Ishikawa (cell line): ENCODE measurements around the gene CCR5AS.

Experiments
- CEBPB ChIP-seq: IDR thresholded peaks from 2 replicates; pipeline ENCODE4 v1.6.1; 2012
- CREB1 ChIP-seq: IDR thresholded peaks from 2 replicates; pipeline ENCODE4 v1.6.1; 2012; ENCODE audit warnings: low read depth
- EGR1 ChIP-seq: IDR thresholded peaks from 2 replicates; pipeline ENCODE4 v1.6.1; 2012
- EP300 ChIP-seq: IDR thresholded peaks from 2 replicates; pipeline ENCODE4 v1.6.1; 2012; ENCODE audit warnings: borderline replicate concordance
- NFIC ChIP-seq: IDR thresholded peaks from 2 replicates; pipeline ENCODE4 v1.6.1; 2012
- RAD21 ChIP-seq: IDR thresholded peaks from 2 replicates; pipeline ENCODE4 v1.6.1; 2012; ENCODE audit warnings: low read depth
- TAF1 ChIP-seq: IDR thresholded peaks from 2 replicates; pipeline ENCODE4 v1.6.1; 2012; ENCODE audit warnings: low read depth, mild to moderate bottlenecking
- TCF12 ChIP-seq: IDR thresholded peaks from 2 replicates; pipeline ENCODE4 v1.6.1; 2012; ENCODE audit warnings: low read depth
- YY1 ChIP-seq: IDR thresholded peaks from 2 replicates; pipeline ENCODE4 v1.6.1; 2012; ENCODE audit warnings: low read depth
- ZBTB7A ChIP-seq: IDR thresholded peaks from 2 replicates; pipeline ENCODE4 v1.6.1; 2012; ENCODE audit warnings: low read depth
- TF ChIP-seq, protein P1 (sequence below): IDR thresholded peaks from 2 replicates; pipeline ENCODE4 v1.6.1; 2012; ENCODE audit warnings: low read depth, mild to moderate bottlenecking
- TF ChIP-seq, protein P2 (sequence below): IDR thresholded peaks from 2 replicates; pipeline ENCODE4 v1.6.1; 2012

DNA sequence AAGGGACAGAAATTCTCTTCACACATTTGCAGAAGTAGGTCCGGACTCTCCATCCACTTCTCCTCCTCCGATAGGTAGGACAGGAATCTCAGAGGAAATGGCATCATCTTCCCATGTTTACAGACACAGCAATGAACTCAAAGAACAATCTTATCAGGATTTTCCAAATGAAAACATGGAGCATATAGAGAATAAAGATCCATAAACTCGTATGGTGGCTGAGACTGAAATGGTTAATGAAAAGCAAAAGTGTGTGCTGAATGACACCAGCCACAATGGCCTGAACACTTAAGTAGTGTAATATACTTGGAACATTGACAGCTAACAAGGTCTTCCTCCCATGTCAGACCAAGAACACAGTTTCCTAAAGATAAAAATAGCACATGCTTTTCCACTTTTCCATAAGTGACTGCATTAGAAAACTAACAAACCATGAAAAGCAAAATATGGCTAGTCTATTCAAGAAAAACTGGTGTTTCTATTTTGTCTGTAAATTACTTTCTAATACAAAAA is 6.0 kb upstream of the CCR5AS start:
- TF ChIP-seq YY1 (no peak), EP300 (no peak), CREB1 (no peak), TAF1 (no peak), EGR1 (no peak), RAD21 (no peak), TCF12 (no peak), ZBTB7A (no peak), CEBPB (no peak), NFIC (no peak)
- TF ChIP-seq, protein P1, sequence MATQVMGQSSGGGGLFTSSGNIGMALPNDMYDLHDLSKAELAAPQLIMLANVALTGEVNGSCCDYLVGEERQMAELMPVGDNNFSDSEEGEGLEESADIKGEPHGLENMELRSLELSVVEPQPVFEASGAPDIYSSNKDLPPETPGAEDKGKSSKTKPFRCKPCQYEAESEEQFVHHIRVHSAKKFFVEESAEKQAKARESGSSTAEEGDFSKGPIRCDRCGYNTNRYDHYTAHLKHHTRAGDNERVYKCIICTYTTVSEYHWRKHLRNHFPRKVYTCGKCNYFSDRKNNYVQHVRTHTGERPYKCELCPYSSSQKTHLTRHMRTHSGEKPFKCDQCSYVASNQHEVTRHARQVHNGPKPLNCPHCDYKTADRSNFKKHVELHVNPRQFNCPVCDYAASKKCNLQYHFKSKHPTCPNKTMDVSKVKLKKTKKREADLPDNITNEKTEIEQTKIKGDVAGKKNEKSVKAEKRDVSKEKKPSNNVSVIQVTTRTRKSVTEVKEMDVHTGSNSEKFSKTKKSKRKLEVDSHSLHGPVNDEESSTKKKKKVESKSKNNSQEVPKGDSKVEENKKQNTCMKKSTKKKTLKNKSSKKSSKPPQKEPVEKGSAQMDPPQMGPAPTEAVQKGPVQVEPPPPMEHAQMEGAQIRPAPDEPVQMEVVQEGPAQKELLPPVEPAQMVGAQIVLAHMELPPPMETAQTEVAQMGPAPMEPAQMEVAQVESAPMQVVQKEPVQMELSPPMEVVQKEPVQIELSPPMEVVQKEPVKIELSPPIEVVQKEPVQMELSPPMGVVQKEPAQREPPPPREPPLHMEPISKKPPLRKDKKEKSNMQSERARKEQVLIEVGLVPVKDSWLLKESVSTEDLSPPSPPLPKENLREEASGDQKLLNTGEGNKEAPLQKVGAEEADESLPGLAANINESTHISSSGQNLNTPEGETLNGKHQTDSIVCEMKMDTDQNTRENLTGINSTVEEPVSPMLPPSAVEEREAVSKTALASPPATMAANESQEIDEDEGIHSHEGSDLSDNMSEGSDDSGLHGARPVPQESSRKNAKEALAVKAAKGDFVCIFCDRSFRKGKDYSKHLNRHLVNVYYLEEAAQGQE: no peak
- TF ChIP-seq, protein P2, sequence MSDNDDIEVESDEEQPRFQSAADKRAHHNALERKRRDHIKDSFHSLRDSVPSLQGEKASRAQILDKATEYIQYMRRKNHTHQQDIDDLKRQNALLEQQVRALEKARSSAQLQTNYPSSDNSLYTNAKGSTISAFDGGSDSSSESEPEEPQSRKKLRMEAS: no peak
